ENCODE measurements around the gene MDFIC.

Gene MDFIC

DNA sequence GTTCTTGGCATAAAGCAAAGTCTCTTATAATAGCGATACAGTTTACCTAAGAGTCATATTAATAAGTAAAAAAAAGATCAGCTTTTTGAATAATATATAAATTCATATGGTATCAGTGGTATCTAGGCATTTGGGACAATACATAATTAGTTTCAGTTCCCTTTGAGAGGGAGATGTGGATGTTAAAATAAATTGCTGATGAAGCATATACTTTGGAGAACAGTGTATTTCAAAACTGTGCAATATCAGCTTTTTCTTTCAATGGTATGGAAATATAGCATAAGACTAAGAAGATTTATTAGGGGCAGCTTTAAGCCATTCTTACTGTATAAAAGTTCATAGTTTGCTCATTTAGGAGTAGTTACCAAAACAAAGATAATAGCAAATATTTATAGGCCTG lies 35.5 kb downstream of the MDFIC start:
- no peak for DNase-seq

DNA sequence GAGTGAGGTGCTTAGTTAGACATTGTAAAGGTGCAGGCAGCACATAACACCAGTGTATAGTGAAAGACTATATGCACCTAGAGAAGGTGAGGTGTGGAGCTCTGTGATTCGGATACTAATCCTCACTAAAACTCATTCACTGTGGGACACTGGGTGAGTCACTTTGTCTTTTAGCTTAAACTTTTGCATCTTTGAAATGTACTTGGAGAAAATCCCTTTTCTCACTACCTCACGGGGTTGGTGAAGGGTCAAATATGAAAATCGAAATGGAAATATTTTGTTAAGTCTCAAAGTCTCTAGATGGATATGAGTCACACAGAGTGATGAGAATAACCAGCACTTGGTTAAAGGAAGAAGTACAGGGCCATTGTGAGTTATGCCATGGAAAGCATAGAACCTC lies 38.0 kb downstream of the MDFIC start:
- no peak for DNase-seq

GRCh38 chr7:114962441-114962840 lies 40.5 kb downstream of the MDFIC start:
- DNase-seq: no peak

DNA sequence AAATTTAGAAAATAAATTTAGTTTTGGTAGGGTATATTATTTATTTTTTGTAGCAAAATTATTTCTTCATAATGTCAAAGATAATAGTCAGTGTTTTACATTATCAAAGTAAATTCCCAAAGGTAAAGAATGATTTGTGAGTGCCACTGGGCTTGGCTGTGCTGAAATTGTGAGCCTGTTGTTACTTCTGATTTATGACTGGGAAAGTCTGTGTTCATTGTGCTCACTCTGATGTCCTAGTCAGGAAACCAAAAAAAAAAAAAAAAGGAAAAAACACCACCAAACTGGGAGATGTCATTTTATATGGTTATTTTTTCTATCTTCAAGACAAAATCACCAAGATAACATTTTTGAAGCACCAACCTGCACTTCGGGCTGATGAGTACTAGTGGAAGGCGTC lies 44.3 kb downstream of the MDFIC start:
- DNase-seq: no peak

GRCh38 chr7:114969096-114969495 lies 47.2 kb downstream of the MDFIC start:
- DNase-seq: no peak

DNA sequence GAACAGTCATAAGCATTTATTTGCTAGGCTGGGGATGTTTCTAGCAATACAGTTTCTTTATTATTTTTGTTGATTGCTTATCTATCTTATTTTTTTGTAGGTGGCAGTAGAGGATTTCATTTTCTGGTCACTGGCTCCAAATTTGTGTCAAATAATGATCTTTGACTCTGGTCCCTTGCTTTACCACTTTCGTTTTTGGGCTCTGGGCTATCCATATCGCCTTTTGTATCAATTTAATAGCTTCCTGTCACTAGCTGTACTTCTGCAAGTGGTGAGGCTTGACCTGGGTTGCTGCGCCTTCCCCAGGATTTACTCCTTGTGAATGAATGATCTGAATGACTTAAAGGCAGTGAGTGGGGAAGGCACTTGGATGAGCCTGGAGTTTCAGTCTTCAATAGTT lies 48.4 kb downstream of the MDFIC start:
- no peak for DNase-seq

GRCh38 chr7:114970732-114971131 lies 48.8 kb downstream of the MDFIC start:
- no peak for DNase-seq

DNA sequence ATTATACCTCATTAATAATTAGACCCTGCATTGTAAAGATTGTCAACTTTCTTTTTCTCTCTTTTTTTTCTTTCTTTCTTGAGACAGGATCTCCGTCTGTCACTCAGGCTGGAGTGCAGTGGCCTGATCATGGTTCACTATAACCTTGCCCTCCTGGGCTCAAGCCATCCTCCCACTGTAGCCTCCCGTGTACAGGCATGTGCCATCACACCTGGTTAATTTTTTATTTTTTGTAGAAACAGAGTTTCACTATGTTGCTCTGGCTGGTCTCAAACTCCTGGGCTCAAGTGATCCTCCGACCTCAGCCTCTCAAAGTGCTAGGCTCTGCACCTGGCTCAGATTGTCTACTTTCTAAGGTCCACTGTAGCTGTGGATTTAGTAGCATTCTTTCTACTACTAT lies 50.7 kb downstream of the MDFIC start:
- DNase-seq: no peak

GRCh38 chr7:114973147-114973546 lies 51.3 kb downstream of the MDFIC start:
- no peak for DNase-seq

DNA sequence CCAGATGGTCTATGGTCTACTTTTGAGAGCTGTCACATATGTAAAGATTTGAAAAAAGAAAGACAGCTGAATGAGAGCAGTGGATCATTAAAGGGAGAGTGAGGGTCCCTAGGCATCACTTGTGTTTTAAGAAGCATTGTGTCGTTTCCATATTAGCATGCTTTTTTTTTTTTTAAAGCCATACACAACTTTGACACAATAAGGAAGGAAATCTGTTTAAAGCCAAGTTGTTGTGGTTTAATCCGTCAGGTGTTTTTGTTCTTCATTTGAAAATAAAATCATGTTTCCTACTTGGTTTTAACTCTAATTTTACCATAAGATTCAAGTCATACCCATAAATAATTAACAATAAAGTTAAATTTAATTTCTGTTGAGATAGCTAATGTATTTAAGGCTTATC lies 53.5 kb downstream of the MDFIC start:
- DNase-seq: no peak

- no peak for DNase-seq
Measured at GRCh38 chr7:114976666-114977065, 54.8 kb downstream of the MDFIC start.

- DNase-seq: no peak
Measured at GRCh38 chr7:114977277-114977676, 55.4 kb downstream of the MDFIC start.

- DNase-seq: no peak
Measured at GRCh38 chr7:114979388-114979787, 57.5 kb downstream of the MDFIC start.

DNA sequence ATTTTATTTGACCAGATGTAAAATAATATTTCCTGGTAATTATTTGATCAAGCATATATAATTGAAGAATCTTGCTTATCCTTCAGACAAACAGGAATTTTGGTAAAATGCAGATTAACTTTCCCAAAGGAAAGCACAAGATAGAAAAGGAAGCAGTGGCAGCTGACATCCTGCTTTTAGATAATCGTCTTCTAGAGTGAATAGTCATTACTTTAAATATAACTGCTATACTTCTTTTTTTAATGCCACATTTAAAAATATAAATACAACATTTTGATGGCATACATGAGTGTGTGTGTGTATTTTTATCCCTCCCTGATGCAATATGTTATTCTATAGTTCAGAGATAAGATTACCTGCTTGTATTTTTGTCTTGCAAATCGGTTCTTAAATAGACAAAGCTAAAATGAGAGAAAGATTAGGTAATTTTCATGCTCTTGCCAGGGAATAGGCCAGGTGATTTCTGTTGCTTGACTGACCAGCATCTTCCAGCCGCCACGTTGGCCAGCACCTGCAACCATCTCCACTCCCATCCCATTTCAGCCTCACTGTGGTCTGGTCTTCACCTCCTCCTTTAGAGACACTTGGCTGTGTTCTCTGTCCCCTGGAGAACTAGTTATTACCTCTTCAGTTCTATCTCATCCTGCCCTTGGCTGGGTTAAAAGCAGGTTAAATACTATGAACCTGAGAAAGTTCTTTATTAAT lies 58.1 kb downstream of the MDFIC start:
- DNase-seq: no peak

- DNase-seq: no peak
Measured at GRCh38 chr7:114981323-114981722, 59.4 kb downstream of the MDFIC start.

GRCh38 chr7:114985116-114985715 lies 63.3 kb downstream of the MDFIC start:
- DNase-seq: no peak

DNA sequence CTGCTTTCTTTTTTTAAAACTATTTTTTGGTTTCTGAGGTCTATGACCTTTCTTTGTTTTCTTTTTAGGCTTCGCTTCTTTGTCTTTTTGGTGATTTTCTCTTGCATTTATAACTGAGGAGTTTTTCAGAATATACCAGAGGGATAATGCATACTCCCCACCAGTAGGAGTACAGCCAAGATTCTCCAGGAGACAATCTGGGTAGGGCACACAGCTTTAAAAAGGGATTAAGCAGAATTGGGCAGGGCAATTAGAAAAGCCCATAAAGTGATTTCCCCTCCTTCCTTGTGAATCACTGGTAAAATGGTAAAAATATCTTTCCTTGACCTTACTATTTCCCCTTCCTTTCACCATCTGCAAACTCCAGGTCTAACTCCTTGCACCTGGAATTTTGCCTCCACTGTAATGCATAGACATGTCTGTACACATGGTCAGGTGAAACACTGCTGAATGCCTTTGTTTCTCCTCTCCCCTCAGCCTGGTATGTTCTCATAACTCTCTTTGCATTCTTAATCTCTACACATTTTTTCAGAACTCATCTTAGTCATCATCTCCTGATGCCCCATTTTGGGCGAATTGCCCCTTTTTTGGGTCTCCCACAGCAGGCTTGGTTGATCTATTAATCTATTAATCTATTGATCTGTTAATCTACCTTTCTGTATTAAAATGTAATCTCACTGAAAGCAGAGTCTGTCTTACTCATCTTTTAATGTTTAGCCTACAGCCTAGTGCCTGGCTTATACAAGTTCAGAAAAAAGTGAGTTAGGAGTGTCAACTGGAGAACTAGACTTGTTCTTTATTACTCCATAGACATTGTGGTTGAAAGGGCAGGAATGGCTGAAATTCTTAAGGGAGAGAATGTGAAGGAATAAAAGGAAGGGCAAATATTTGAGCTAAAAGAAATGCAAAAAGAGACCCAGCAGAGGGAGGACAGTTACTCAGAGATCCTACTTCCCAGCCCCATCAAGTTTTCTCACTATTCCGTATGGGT lies 64.6 kb downstream of the MDFIC start:
- no peak for DNase-seq

- DNase-seq: no peak
Measured at GRCh38 chr7:114988026-114988425, 66.1 kb downstream of the MDFIC start.

DNA sequence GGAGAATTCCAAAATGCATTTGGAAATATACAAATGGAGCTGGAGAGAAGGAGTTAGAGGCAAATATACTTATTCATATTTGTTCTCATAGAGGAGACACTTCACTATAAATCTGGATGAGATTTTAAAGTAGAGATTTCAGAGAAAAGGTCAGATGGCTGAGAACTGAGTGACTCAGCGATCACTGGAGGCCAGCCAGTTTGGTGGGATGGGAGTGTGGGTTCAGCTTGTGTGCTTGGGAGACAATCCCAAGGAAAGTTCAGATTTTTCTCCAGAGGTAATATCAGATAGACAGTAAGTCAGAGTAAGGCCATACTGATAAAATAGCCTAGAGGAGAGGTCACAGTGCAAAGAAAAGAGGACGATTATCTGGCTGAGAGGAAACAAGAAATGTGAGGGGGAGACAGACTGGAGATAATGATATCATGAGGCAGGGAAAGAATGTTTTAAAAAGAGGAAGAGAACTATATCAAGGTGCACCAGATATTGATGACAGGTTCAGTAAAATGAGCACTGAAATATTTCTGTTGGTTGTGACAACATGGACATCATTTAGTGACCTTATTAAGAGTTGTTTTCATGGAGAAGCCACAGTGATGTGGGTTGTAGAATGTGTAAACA lies 67.0 kb downstream of the MDFIC start:
- no peak for DNase-seq

DNA sequence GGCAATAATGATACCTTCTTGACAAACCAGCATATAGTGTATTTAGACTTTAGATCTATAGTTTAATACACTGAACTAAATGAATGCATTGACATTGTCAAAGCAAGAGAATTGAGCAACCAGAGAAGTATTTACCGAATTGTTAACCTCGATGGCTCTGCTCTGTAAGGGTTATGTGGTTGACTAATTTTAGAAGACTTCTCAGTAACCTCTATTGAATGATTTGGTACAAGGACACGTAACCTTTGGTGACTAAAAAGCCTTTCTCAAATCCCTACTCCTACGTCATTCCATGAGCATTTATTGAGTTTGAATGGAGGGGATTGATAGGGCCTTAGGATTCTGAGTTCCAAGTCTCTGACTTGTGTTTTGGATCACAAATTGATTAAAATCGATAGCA lies 67.6 kb downstream of the MDFIC start:
- DNase-seq: no peak

DNA sequence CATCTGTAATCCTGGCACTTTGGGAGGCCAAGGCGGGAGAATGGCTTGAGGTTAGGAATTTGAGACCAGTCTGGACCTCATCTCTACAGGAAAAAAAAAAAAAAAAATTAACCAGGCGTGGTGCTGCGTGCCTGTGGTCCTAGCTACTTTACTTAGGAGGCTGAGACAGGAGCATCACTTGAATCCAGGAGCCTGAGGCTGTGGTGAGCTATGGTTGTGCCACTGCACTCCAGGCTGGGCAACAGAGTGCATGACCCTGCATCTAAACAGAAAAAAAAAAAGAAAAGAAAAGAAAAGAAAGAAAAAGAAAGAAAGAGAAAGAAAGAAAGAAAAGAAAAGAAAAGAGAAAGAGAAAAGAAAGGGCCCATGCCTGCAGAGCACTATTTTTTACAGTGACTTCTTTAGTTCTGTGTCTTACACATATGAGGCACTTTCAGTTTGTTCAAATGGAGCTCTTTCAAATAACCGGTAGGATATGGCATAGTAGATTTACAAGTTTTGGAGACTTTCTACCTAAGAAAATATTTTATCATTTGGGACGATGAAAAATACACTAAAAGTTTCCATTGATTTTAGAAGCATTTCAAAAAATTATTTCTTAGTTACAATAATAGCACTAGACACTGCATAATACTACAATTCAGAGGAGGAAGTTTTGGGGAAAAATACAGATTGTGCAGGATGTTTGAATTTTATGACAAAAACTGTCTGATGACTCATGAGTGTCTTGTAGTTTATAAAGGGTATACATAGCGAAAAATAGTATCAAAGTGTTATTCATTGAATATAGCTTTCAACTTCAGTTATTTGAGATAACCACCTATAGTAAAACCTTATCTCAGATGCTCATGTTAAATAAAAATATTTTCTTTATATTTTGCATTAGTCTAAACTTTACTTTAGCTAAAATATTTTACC lies 75.9 kb downstream of the MDFIC start:
- DNase-seq: no peak

- no peak for DNase-seq
Measured at GRCh38 chr7:115004121-115004520, 82.2 kb downstream of the MDFIC start.
